SK-N-SH treated with all-trans-retinoic acid at 6 μM for 48 hours (cell line): ENCODE results near the gene SAG.
"Not testable (repeated sequence)": the region's sequence is repeated elsewhere in the genome, so short reads cannot be mapped to it uniquely, and the experiment has no call there.

ENCODE experiments used
- ARNTL ChIP-seq: fragments of 450-650 bp; formaldehyde crosslinking; IDR thresholded peaks from 2 replicates; pipeline ENCODE4 v1.5.0; 2020; ENCODE audit warnings: low read depth, mild to moderate bottlenecking, moderate library complexity, borderline replicate concordance
- TSHZ2 ChIP-seq: fragments of 250-450 bp; sonication (Bioruptor Pico); IDR thresholded peaks from 2 replicates; pipeline ENCODE4 v1.5.0; 2020; ENCODE audit warnings: mild to moderate bottlenecking, moderate library complexity
- ZFP30 ChIP-seq: fragments of 450-650 bp; formaldehyde crosslinking; IDR thresholded peaks from 2 replicates; pipeline ENCODE4 v1.5.0; 2022; ENCODE audit warnings: mild to moderate bottlenecking, moderate library complexity
- ZNF565 ChIP-seq: fragments of 450-650 bp; formaldehyde crosslinking; conservative IDR thresholded peaks from 2 replicates; pipeline ENCODE4 v1.5.0; 2020; ENCODE audit warnings: low read depth, mild to moderate bottlenecking, moderate library complexity

DNA sequence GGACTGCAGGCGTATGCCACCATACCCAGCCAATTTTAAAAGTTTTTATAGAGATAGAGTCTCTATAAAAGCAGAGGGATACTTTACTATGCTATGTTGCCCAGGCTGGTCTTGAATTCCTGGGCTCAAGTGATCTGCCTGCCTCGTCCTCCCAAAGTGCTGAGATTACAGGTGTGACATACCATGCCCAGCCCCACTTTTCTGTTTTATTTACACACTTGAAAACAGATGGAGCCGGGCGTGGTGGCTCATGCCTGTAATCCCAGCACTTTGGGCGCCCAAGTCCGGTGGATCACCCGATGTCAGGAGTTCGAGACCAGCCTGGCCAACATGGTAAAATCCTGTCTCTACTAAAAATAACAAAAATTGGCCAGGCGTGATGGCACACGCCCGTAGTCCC is 67.2 kb downstream of the SAG start:
- TF ChIP-seq ZNF565, ZFP30, TSHZ2, ARNTL (CRISPR knock-in tag): not testable (repeated sequence)
